ENCODE data around the gene RAB4A.
A peak's percentile ranks its signal among the peaks of the same experiment; 100 is the strongest.

RAB4A gene

GRCh38 chr1:229227298-229227919 is 43.5 kb upstream of the RAB4A start:
- CTCF ChIA-PET: interaction anchor here (0.5 to 8.7 kb wide), 94 partner anchors 8 to 1844 kb away, joined by 3 to 115 read pairs (median 4); partner anchors contain the start of gene RHOU
- Histone ChIP-seq H3K27ac (ENCODE audit: extremely low read depth, low read depth, low read length) (no peak overlapping the region; the same call in 1 of the 2 replicates), H3K4me1 (ENCODE audit: control insufficient read depth, insufficient read depth, low read length) (peaks cover 65% of the 10 kb centered on the region)
- TF ChIP-seq SP3 (tag by site-specific recombination; IDR thresholded peaks at IDR 0.05): 0 out of 2 replicates have a peak, but pooled peaks have one; percentile 16
- peak; percentile 75; the same call in 1 of the 2 replicates for TF ChIP-seq ZNF24 (tag by site-specific recombination; IDR thresholded peaks at IDR 0.05)
- TF ChIP-seq ZNF274 (IDR thresholded peaks at IDR 0.05; ENCODE audit: low read length): no peak
- TF ChIP-seq ZNF274 (tag by site-specific recombination; IDR thresholded peaks at IDR 0.05; ENCODE audit: borderline replicate concordance): no peak
- no peak for TF ChIP-seq KLF7 (tag by site-specific recombination; IDR thresholded peaks at IDR 0.05; ENCODE audit: borderline replicate concordance)
- TF ChIP-seq GLIS1 (tag by site-specific recombination; IDR thresholded peaks at IDR 0.05): peak; percentile 43; the same call in 1 of the 2 replicates
- TF ChIP-seq ZNF341 (tag by site-specific recombination; IDR thresholded peaks at IDR 0.05; ENCODE audit: low read depth): peak; percentile 83; the same call in 1 of the 2 replicates
- TF ChIP-seq ZNF133 (tag by site-specific recombination; IDR thresholded peaks at IDR 0.05): no peak
- no peak for TF ChIP-seq ZNF214 (tag by site-specific recombination; IDR thresholded peaks at IDR 0.05; ENCODE audit: borderline replicate concordance)
- TF ChIP-seq ZSCAN4 (tag by site-specific recombination; IDR thresholded peaks at IDR 0.05): 0 out of 2 replicates have a peak, but pooled peaks have one; percentile 27
- no peak for TF ChIP-seq ZFHX2 (tag by site-specific recombination; conservative IDR thresholded peaks at IDR 0.05)
- TF ChIP-seq ZNF2 (tag by site-specific recombination; IDR thresholded peaks at IDR 0.05): peak; percentile 76; the same call in 1 of the 2 replicates
- 0 out of 2 replicates have a peak, but pooled peaks have one; percentile 42 for TF ChIP-seq ZNF501 (tag by site-specific recombination; IDR thresholded peaks at IDR 0.05)
- no peak for TF ChIP-seq ZSCAN16 (tag by site-specific recombination; IDR thresholded peaks at IDR 0.05)
- TF ChIP-seq ZNF785 (tag by site-specific recombination; IDR thresholded peaks at IDR 0.05): no peak
- no peak; the same call in 1 of the 2 replicates for TF ChIP-seq ZBTB6 (tag by site-specific recombination; IDR thresholded peaks at IDR 0.05)
- TF ChIP-seq ZNF354C (tag by site-specific recombination; IDR thresholded peaks at IDR 0.05; ENCODE audit: borderline replicate concordance, low read depth): no peak
- no peak for TF ChIP-seq ZNF366 (tag by site-specific recombination; conservative IDR thresholded peaks at IDR 0.05)
- peak; percentile 93 for TF ChIP-seq PATZ1 (tag by site-specific recombination; IDR thresholded peaks at IDR 0.05)
- TF ChIP-seq ZBTB1 (tag by site-specific recombination; IDR thresholded peaks at IDR 0.05): no peak
- TF ChIP-seq ZNF626 (tag by site-specific recombination; IDR thresholded peaks at IDR 0.05): no peak
- 0 out of 2 replicates have a peak, but pooled peaks have one; percentile 43 for TF ChIP-seq ZNF324 (tag by site-specific recombination; IDR thresholded peaks at IDR 0.05)
- no peak; the same call in none of the 2 replicates for TF ChIP-seq CTCF (tag by site-specific recombination; IDR thresholded peaks at IDR 0.05)
- no peak for TF ChIP-seq ZNF202 (tag by site-specific recombination; IDR thresholded peaks at IDR 0.05; ENCODE audit: borderline replicate concordance)
- no peak for TF ChIP-seq ZNF548 (tag by site-specific recombination; IDR thresholded peaks at IDR 0.05)
- no peak; the same call in 1 of the 2 replicates for TF ChIP-seq SCRT1 (tag by site-specific recombination; IDR thresholded peaks at IDR 0.05; ENCODE audit: borderline replicate concordance)
- no peak for TF ChIP-seq ZNF830 (tag by site-specific recombination; IDR thresholded peaks at IDR 0.05; ENCODE audit: low read depth)
- no peak; the same call in 1 of the 2 replicates for TF ChIP-seq ZNF76 (tag by site-specific recombination; IDR thresholded peaks at IDR 0.05; ENCODE audit: borderline replicate concordance, low read depth)
- TF ChIP-seq HOXA7 (CRISPR knock-in tag; IDR thresholded peaks at IDR 0.05; ENCODE audit: borderline replicate concordance): no peak
- TF ChIP-seq ZNF473 (tag by site-specific recombination; IDR thresholded peaks at IDR 0.05): no peak
- peak; percentile 74; the same call in 1 of the 2 replicates for TF ChIP-seq ZSCAN30 (tag by site-specific recombination; IDR thresholded peaks at IDR 0.05)
- TF ChIP-seq ZNF416 (tag by site-specific recombination; IDR thresholded peaks at IDR 0.05): no peak
- no peak for TF ChIP-seq ZNF146 (tag by site-specific recombination; IDR thresholded peaks at IDR 0.05)

More at GRCh38 chr1:229227298-229227919, 43.5 kb upstream of the RAB4A start:
- Histone ChIP-seq H3K36me3 (ENCODE audit: control insufficient read depth in 2 of 2, insufficient read depth in 1 of 2, low read length in 2 of 2) (no peaks in the 10 kb centered on the region), H3K4me3 (ENCODE audit: low read depth, low read length) (no peak overlapping the region), H3K9me3 (ENCODE audit: control insufficient read depth, insufficient read depth, low read depth, low read length) (no peaks in the 10 kb centered on the region)
- POLR2A ChIA-PET: interaction anchor here (1.2 to 1.6 kb wide), 3 partner anchors 28 to 491 kb away, joined by 3 to 5 read pairs (median 5); no protein-coding TSS in a partner anchor

All from HEK293 (cell line).